Hindlimb muscle (tissue), 1 donor: Measurements from ENCODE around the gene COP1. TPM values are rescaled to one million over a fixed set of nuclear protein-coding genes. Genes with fewer than 3 reads are reported as not detected.
"Not testable (repeated sequence)": the region's sequence is repeated elsewhere in the genome, so short reads cannot be mapped to it uniquely, and the experiment has no call there.

Experiments
- DNase-seq: peaks from one replicate; pipeline ENCODE4 v3.0.0-alpha.2; 2013
- polyA plus RNA-seq: library from polyadenylated mRNA; unstranded; fragments of 120-200 nt; gene quantifications from one replicate; pipeline ENCODE4 v1.2.1, GENCODE V29; 2013; ENCODE audit not compliant: insufficient read length

Gene COP1
- polyA plus RNA-seq: 32.8 TPM

DNA sequence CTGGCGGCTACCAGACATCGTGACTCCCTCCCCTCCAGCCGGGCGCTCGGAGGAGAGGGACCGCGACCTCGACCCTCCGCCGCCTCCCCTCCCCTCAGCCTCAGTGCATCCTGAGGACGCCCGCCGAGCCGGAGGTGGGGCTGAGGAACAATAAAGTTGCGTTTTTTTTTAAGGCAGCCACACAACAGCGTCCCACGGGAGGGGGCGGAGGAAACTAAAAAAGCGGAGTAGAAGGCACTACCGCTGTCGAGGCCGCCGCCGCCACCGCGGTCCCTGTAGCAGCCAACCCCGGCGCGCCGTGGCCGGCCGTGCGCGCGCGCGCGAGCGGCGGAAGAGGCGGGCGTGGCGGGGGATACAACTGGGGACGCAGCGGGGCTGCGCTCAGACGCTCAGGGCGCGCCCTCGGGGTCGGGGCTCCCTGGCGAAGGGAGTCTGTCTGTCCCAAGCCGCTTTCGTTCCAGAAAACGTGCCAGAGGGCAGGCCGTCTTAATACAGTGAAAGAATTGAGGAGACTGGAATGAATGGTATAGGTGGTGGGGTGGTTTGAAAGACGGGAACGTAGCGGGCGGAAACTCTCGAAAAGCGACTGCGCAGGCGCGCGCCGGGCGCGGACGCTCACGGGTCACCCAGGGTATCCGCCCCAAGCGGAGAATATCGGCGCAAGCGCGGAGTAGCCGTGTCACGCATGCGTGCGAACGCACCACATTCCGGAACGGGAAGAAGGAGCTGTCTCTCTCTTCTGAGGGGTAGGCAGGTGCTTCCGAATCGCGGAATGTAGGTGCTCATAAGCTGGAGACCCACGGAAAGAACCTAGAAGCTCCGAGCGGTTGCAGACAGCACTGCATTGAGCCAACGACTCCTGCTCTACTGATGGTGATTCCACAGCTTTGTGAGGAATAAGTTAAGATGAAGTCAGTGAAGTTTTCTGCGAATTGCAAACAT, at the start of gene COP1:
COP1 (minus strand) TSS at position 326 of the 942 bp plus-strand sequence; CDS start at position 18, 308 bp downstream.
- DNase-seq: peak; percentile 99

DNA sequence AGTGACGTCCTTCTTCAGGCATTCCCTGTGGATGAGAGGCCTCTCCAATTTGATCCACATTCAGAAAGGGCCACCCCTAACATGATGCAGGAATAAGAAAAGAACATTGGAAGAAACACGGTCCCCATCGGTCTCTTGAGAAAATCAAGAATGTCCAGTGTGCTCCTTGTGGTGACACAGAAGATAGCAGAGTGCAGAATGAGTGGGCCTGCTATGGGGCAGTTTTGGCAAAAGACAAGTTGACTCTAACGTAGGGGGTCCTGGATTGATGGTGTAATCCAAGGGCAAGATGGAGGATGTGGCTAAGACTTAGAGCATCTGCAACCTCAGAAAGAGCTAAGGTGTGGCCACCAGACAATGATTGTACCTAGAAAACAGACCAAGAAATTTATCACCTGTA, 45.1 kb upstream of the COP1 start:
- no peak for DNase-seq

DNA sequence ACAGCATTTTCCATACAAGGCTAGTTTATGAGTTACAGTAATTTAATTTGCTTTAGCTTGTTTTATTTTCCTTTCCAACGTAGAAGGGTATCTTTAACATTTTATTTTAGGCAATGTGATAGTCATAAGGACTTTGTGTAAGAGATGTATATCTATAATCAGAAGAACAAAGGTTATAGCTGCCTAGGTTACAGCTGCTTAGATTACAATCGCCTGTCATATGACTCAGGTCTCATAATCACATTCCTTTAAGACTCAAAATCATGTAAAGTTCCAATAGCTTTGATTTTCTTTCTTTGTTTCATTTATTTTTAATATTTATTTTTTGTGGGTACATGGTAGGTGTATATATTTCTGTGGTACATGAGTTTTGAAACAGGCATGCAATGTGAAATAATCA, 37.8 kb upstream of the COP1 start:
- DNase-seq: no peak

DNA sequence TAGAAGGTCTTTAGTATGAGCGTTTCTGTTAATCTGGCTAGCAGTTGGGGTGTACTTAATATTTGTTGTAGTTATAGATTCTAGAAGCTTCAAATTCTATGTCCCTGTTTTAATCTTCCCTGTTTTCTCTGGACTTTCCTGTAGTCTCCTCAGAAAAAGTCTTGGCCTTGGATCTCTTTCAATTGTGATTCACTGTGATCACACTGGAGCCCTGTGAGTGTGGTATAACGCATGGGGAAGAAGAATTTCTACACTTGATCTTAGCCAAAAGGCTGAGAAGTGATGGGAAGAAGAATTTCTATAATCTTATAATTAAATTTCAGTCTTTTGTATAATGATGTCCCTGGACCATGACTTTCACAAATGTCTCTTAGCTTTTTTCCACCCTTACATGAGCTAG, 36.7 kb upstream of the COP1 start:
- DNase-seq: no peak

DNA sequence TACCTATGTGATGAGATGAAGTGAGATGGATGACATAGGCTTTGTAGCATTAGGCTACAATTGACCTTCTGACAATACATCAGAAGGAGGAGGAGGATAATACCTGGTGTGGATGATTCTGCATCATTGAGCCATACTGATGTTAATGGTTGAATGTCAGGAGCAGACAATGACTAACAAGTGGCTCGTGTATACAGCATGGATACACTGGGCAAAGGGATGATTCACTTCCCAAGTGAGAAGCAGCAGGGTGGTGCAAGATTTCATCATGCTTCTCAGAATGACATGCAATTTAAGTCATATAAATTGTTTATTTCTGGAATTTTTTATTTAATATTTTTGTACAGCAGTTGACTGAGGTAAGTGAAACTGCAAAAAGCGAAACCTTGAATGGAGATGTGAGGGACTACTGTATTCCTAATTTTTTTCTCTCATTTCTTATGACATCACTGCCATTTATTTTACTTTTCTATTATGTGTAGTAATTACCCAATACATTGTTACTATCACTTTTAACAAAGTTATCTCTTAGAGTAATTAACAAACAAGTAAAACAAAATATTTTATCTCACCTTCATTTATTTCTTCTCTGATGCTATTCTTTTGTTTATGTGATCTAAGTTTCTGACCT, 34.4 kb upstream of the COP1 start:
- no peak for DNase-seq

DNA sequence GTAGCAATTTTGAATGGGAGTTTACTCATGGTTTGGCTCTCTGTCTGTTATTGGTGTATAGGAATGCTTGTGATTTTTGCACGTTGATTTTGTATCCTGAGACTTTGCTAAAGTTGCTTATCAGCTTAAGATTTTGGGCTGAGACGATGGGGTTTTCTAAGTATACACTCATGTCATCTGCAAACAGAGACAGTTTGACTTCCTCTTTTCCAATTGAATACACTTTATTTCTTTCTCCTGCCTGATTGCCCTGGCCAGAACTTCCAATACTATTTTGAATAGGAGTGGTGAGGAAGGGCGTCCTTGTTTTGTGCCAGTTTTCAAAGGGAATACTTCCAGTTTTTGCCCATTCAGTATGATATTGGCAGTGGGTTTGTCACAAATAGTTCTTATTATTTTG, 26.6 kb upstream of the COP1 start:
- DNase-seq: not testable (repeated sequence)

DNA sequence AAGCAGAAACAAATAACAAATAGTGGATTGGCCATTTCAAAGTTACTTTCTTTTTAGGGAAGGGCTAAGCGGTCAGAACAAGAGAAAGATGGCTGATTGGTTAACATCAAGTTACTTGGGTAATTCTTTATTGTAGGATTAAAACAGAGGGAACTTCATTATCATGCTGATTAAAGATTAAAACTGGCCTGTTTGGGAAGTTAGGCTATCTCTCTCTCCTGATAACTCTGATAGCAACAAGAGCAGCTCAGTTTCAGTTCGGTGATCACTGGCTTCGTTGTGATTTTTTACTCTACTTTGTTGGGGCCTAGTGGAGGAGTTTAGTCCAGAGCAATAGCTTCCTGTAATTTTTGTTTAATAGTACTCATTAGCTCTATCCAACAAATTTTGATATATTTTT, 20.5 kb upstream of the COP1 start:
- no peak for DNase-seq

DNA sequence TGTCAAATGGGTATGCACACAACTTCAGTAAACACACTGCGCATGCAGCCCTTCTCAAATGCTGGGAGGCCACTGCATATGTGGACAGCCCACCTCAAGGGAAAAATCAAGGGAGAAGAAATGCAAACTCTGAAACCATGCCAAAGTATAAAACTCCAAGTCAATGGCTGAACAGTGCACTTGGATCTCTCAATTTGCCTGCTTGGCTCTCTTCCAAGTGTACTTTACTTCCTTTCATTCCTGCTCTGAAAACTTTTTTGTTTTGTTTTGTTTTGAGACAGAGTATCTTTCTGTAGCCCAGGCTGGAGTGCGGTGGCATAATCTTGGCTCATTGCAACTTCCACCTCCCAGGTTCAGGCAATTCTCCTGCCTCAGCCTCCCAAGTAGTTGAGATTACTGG, 18.8 kb upstream of the COP1 start:
- DNase-seq: no peak

DNA sequence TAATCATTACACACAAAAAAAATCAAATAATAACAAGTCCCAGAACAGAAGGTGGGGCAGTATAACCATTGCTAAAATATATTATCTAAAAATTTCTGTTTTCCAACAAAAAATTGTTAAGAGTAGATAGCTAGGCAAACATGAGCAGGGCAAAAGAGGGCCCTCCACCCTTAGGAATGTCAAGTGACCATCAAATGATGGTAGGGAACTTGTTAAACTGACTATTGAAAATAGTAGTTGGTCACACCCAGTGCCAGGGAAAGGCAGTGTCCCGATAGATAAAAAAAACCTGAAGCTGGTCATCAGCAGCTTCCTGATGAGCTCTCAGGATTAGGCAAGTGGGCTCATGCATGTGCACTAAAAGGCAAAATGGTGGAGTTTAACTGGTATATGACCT, 18.4 kb upstream of the COP1 start:
- no peak for DNase-seq

DNA sequence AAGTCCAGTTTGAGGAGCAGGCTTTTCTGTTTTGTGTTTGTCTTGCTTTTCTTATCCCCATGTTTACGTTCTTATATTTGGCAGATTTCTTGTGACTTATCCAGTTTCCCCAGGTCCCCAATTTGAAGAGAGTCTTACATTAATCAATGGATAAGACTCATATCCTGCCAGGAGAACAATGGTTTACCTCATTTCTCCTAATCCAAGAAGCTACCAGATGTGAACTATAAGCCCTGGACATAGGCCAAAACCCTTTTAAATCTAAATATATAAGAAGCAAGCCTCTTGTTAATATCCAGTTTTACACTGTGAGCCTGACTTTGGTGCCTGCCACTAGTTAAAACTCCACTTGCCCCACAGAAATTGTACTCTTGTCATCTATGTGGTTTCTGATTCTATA, 15.1 kb upstream of the COP1 start:
- DNase-seq: no peak

DNA sequence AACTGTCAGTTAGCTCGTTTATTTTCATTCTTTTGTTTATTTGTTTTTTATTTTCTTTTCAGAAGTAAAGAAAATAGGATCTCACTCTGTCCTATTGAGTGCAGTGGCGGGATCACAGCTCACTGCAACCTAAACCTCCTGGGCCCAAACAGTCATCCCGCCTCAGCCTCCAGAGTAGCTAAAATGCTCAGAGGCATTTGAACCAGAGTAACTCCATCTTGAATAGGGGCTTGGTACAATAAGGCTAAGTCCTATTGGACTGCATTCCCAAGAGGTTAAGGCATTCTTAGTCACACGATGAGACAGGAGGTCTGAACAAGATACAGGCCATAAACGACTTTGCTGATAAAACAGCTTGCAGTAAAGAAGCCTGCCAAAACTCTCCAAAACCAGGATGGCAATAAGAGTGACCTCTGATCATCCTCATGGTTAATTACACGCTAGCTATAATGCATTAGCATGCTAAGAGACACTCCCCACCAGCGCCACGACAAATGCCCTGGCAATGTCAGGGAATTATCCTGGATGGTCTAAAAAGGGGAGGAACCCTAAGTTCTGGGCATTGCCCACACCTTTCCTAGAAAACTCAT, 13.1 kb upstream of the COP1 start:
- DNase-seq: no peak

DNA sequence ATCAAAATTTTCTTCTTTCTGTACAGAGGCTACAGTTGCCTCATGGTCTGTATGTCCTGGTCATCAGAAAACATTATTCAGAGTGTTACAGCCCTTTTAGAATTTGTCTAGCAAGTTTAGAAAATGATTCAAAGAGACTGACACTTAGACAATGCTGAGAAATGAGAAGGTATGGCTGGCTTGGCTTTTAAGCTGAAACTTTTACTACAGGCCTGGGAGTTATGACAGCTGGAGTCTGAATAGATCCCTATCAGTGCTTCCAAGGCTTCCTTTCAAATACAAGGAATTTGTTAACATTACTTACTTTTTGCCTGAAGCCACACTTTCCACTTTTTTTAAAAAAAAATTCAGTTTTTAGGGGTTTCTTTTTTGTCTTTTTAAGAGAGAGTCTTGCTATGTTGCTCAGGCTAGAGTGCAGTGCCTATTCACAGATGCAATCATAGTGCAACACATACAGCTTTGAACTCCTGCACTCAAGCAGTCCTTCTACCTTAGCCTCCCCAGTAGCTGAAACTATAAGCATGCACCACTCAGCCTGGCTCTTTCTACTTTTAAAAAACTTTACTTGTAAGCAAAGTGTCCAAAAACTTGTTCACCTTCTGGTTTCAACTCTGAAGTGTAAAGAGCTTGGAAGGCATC, 10.5 kb upstream of the COP1 start:
- DNase-seq: no peak

DNA sequence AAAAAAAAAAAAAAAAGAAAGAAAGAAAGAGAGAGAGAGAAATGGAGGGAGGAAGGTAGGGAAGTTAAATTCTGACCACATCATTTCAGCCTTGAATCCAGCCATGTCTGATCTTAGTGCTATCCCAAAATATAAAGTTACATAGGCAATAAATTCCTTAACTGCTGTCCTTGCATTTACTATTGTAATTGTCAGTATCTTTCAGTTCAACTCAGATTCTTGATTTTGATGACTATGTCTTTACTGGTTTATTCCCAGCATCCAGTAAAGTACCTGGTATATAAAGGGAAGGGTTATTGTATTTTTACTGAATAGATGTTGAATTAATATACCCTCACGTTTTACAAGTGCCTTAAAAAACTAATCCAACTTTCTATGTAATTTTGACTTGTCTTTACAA, 8.9 kb upstream of the COP1 start:
- no peak for DNase-seq

DNA sequence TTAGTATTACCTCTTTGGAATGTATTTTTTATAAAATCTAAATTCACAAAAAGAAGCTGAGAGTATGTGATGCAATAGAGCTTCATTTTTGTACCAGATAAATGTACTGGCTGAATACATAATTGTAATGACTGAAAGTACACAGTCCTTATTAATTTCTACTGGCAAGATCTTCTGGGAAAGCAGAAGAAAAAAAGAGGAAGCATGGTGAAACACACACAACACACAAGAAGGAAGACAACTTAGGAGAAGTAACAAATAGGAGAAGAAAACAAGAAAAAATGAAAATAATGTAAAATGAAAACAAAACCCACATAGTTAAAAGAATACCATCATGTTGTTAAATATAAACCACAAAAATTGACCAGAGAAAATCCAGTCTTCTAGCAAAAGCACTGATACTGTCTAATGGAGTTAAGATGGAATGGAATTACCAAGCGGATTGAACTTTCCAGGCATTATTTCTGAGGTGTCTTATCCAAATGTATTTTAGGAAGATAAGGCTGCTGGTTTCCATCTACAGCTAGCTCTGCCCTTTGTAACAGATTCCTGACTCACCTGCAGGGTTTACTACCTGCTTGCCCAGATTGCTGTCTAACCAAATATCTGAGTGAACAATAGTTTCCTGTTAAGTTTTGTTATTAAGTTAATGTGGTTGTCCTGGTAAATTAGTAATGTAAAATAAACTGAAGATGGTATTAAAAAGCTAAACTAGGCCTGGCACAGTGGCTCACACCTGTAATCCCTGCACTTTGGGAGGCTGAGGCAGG, 4.5 kb upstream of the COP1 start:
- DNase-seq: no peak

DNA sequence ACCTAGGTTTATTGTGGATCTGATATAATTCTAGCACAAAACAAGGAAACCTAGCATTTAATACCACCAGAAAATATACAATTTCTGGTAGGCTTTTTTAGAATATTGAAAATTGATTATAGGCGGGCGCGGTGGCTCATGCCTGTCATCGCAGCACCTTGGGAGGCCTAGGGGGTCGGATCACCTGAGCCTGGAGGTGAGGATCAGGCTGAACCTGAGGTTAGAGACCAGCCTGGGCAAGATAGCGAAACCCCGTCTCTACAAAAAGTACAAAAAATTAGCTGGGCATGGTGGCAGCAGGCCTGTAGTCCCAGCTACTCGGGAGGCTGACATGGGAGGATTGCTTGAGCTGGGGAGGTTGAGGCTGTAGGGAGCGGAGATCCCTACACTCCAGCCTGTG, 948 bp upstream of the COP1 start:
- DNase-seq: no peak

DNA sequence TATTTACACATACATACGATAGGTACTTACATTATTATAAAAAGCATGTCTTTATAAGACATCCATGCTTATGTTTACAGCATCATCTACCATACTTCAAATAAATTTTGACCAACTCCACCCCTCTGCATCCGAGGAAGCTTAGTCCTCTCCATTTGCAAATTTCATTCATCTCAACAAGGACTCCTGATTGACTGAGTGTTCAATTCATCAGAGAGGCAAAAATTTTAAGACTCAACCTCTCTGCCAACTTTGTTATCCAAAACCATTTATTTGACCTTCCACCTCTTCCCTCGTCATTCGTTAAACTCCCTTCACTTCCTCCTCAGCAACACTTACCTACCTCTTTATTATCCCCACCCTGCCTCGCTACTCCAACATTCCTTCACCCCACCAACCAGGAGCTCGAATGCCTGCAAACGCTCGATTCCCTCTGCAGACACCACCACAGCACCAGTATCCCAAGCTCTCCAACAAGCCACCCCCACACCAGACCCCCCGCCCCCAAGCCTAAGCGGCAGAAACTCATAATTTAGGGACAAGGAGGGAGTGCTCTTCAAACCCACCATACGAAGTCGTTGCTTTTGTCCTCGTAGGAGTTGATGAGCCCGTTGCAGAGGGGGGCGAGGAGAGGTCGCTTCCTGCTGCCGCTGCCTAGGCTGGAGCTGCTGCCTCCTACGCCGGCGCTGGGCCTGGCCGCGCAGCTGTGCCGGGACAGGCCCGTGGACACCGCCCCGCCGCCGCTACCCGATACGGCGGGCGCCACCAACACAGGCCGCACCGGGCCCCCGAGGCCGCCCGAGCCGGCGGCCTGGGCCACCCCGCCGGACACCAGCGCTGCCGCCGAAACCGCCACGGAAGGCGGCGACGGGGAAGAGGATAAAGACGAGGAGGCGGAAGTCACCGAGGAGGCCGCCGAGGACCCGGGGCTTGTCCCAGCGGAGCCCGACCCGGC, 803 bp downstream of the COP1 start:
- DNase-seq: peak; percentile 47

DNA sequence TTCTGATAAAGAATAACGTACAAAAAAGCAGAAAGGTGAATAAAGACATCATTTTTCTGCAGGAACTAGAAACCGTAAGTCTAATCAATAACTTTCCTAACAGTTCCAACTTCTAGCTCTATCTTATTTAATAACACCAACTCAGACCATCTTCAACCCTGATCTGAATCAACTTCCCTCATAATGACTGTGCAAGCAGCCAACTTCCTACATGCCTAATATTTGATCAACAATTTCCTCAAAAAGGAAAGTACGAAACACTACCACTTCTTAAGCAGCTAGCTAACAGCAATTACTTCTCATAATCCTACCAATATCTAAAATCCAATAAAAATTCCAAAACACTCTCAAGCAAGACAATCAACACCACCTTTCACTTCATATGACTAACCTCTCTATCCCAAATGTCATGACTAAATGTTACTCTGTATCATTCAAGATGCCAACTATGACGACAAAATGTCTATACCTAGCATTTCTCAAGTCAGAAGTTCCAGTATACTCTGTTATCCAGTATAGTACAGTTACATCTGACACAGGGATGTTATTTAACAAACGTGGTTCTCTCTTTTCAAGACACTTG, 1.7 kb downstream of the COP1 start:
- DNase-seq: no peak

DNA sequence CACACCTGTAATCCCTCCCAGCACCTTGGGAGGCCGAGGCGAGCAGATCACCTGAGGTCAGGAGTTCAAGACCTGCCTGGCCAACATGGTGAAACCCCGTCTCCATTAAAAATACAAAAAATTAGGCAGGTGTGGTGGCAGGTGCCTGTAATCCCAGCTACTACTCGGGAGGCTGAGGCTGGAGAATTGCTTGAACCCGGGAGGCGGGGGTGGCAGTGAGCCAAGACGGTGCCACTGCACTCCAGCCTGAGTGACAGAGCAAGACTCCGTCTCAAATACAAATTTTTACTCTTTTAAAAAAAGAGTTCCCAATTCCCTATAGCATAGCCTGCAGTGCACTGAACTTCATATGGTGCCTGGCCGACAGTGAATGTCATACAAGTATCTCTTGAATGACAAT, 2.4 kb downstream of the COP1 start:
- DNase-seq: not testable (repeated sequence)

DNA sequence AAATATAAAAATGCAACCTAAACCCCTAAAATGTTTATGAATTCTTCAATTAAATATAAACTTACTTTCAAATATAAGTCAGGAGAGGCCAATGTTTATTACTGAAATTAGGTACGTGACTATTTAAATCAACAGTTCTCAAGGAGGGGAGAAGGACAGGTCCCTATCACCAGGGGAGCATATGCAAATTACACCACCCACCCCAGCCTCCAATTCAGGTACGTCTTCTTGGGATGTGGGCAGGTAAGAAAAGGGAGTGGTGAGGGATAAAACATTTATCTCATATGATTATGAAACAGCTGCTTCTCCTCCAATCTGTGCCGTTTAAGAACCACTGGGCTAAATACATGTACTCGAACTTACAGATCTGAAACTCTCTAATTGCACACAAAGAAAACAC, 3.4 kb downstream of the COP1 start:
- DNase-seq: no peak

DNA sequence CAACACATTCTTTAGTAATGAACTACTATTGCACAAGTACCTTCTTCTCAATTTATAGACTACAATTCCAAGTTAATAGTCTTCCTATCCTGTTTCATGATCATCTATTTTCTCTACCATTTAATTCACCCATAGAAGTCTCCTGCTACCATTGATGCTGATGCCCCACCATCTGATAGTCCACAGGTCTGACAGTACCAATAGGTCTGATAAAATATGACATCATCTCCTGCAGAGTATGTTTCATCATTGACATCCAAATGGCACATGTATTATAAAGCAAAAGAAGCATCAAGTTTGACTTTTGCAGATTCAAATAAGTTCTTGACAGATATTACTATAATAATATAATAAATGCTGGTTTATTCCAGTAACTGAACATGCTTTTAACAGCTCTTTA, 5.5 kb downstream of the COP1 start:
- no peak for DNase-seq

DNA sequence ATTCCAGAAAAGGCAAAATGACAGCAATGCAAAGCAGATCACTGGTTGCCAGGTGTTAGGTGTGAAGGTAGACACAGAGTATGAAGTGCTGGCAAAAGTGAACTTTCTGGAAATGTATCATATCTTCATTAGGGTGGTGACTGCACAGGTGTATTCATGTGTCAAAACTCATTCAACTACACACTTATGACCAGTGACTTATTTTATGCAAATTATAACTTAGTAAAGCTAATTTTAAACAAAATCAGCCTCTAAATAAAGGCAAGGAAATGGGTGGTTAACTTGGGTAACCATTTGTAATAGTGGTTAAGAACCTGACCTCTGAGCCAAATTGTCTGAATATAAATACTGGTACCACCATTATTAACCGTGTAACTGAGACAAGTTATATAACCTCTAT, 7.4 kb downstream of the COP1 start:
- DNase-seq: no peak
